Skeletal muscle tissue (tissue), 4 donors: Measurements from ENCODE around the gene TPST2. TPM values are rescaled to one million over a fixed set of nuclear protein-coding genes. Genes with fewer than 3 reads are reported as not detected.

Experiments used
- H3K27ac ChIP-seq: one replicate; pipeline ENCODE4 v1.7.0; 2013; ENCODE audit warnings: mild to moderate bottlenecking, low read depth, low read length, inconsistent platforms
- H3K27me3 ChIP-seq, 3 donors: one replicate each; pipeline ENCODE4 v1.7.0; 2013; ENCODE audit warnings: low read length in 3 of 3; ENCODE audit not compliant: control insufficient read depth in 3 of 3, insufficient read depth in 3 of 3
- H3K36me3 ChIP-seq, 3 donors: one replicate each; pipeline ENCODE4 v1.7.0; 2013; ENCODE audit warnings: low read length in 3 of 3; ENCODE audit not compliant: control insufficient read depth in 3 of 3, insufficient read depth in 3 of 3
- H3K4me1 ChIP-seq, 3 donors: one replicate each; pipeline ENCODE4 v1.7.0; 2013; ENCODE audit warnings: low read length in 3 of 3, mild to moderate bottlenecking in 3 of 3; ENCODE audit not compliant: control insufficient read depth in 3 of 3, insufficient read depth in 3 of 3
- H3K4me3 ChIP-seq, 3 donors: one replicate each; pipeline ENCODE4 v1.7.0; 2013; ENCODE audit warnings: low read length in 3 of 3
- H3K9ac ChIP-seq, 3 donors: one replicate each; pipeline ENCODE4 v1.7.0; 2013; ENCODE audit warnings: low read length in 3 of 3, mild to moderate bottlenecking in 3 of 3, moderate library complexity in 2 of 3, low read depth in 1 of 3
- H3K9me3 ChIP-seq, 3 donors: one replicate each; pipeline ENCODE4 v1.7.0; 2013; ENCODE audit warnings: low read length in 3 of 3; ENCODE audit not compliant: control insufficient read depth in 3 of 3
- total RNA-seq: library from RNA; depleted of rRNA; stranded (reverse); fragments of >200 nt; gene quantifications from one replicate; pipeline ENCODE4 v1.2.3, GENCODE V29; 2014
- donor health status: Osteomylitis.

Gene TPST2
- total RNA-seq, 1 donor from 2014 or later, result 6.8 TPM

DNA sequence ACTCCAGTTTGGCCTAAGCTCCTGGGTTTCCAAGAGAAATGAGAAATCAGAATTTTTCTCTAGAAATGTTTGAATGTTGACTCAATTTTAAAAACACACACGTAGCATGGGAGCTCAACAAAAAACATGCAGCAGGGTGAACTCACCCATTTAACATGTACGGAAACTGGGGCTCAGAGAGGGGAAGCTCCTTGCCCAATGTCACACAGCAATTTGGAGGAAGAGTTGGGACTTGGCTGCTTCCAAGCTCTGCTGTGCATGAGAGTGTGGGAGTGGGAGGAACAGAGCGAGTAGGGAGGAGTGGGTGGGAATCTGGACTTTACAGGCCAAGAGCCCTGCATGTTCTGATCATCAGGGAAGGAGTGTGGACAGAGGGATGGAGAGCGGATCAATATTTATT lies 5.9 kb downstream of the TPST2 start:
- Histone ChIP-seq H3K27me3 (no peaks in the 10 kb centered on the region), H3K4me3 (no peak overlapping the region), H3K27ac (no peak overlapping the region), H3K4me1 (peaks cover 21 to 36% (median 36%) of the 10 kb centered on the region in 3 donors), H3K36me3 (peaks cover 6 to 13% (median 8%) of the 10 kb centered on the region in 3 donors), H3K9me3 (no peaks in the 10 kb centered on the region), H3K9ac (no peak overlapping the region)

DNA sequence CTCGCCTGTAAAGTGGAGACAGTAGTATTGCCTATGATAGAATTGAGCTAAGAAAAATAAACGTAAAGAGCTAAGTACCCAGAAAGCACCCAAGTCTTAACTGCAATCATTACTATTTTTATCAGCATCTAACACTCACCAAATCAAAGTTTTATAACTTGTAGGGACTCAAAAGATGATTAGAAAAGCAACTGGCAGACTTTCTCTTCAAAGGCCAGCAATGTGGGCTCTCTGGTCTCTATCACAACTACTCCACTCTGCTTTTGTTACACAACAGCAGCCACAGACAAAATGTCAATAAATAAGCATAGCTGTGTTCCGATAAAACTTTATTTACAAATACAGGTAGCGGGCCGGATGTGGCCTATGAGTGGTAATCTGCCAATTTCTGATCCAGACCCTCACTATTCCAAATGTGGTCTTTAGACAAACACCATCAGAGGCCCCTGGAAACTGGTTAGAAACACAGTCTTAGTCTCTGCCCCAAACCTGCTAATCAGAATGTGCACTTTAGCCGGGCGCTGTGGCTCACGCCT lies 8.2 kb downstream of the TPST2 start:
- Histone ChIP-seq H3K9me3 (no peaks in the 10 kb centered on the region), H3K27ac (no peak overlapping the region), H3K4me3 (no peak overlapping the region), H3K36me3 (peaks cover 4 to 13% (median 8%) of the 10 kb centered on the region in 3 donors), H3K9ac (no peak overlapping the region), H3K4me1 (peaks cover 14 to 27% (median 25%) of the 10 kb centered on the region in 3 donors), H3K27me3 (no peaks in the 10 kb centered on the region)

DNA sequence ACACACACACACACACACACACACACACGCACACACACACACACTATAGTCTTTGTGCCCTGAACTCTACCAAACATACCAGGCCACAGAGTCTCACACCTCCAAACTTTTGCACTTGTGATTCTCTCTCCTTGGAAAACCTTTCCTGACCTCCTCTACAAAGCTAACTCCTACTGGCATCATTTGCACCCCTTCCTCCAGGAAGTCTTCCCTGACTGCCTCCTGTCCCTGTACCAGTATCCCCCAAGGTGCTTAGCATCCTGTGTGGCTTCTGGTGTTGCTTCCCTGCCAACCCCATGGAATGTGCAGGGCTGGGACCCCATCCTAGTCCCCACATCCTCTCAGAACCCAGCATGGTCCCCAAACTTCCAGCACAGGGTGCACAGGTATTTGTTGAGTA lies 8.9 kb downstream of the TPST2 start:
- Histone ChIP-seq H3K27ac (no peak overlapping the region), H3K4me3 (no peak overlapping the region), H3K27me3 (no peaks in the 10 kb centered on the region), H3K9ac (peak overlapping the region in 1 of 3 donors; percentile 11), H3K9me3 (no peaks in the 10 kb centered on the region), H3K4me1 (peaks cover 16 to 30% (median 26%) of the 10 kb centered on the region in 3 donors), H3K36me3 (peaks cover 4 to 13% (median 8%) of the 10 kb centered on the region in 3 donors)

DNA sequence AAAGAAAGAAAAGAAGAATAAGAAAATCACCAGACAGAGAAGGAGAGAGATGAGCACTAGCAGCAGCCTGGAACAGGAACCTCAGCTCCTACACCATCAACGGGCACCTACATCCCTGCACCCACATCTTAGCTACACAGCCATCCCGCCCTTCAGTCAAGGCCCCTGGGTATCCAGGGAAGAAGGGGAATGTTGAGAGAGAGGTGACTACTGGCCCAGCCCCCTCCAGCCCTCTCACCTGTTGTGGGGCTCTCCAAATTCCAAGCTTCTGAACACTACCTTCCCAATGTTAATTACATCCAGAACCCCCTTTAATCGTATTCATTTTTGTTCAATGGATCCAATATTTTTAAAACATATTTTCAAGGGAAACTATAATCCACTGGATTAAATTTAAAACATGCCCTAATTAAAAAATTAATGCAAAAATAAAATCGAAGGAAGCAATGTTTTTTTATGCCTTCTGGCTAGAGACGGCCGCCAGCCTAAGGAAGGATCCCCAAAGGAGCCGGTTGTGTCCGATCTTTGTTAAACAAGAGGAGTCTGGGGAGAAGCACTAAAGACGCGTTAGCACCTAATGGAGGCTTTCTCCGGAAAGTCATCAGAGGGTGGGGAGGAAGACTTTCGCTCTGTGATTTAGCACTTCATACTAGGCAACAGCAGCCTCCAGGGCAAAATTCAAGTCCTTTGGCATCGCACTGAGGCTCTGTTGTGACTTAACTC lies 9.5 kb downstream of the TPST2 start:
- no peak overlapping the region for H3K27ac ChIP-seq

DNA sequence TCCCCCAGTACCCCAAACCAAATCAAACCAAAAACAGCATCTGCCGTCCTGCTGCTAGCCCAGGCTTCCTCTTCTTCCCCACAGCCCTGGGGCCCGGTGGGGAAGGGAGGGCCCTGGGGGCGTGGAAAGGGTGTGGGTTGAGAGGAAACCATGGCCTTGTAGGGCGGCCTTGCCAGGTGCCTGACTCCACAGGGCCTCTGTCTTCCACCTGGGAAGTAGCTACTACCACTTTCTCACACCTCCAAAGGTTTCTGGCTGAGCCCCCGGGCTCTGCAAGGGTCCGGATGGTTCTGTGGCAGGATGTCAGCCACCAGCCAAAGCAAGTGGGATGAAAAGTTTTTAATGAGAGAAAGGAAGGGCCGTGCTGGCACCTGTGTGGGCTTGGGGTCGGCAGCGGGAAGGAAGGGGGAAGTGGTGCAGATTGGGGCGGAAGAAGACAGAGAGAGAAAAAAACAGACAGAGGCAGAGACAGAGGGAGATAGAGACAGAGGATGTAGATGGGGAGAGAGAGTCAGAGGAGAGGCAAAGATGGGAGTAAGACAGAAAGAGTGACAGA lies 10.5 kb downstream of the TPST2 start:
- H3K4me3 ChIP-seq, result no peak overlapping the region
- no peak overlapping the region for H3K27ac ChIP-seq
- peaks cover 4 to 13% (median 8%) of the 10 kb centered on the region in 3 donors for H3K36me3 ChIP-seq
- H3K4me1 ChIP-seq, result peaks cover 7 to 29% (median 24%) of the 10 kb centered on the region in 3 donors
- H3K9ac ChIP-seq, result no peak overlapping the region
- no peaks in the 10 kb centered on the region for H3K9me3 ChIP-seq
- H3K27me3 ChIP-seq, result no peaks in the 10 kb centered on the region

More for the DNA sequence above, 9.5 kb downstream of the TPST2 start:
- Histone ChIP-seq H3K4me1 (peaks cover 16 to 32% (median 26%) of the 10 kb centered on the region in 3 donors), H3K27me3 (no peaks in the 10 kb centered on the region), H3K36me3 (peaks cover 4 to 13% (median 8%) of the 10 kb centered on the region in 3 donors), H3K9ac (no peak overlapping the region), H3K4me3 (no peak overlapping the region), H3K9me3 (no peaks in the 10 kb centered on the region)

DNA sequence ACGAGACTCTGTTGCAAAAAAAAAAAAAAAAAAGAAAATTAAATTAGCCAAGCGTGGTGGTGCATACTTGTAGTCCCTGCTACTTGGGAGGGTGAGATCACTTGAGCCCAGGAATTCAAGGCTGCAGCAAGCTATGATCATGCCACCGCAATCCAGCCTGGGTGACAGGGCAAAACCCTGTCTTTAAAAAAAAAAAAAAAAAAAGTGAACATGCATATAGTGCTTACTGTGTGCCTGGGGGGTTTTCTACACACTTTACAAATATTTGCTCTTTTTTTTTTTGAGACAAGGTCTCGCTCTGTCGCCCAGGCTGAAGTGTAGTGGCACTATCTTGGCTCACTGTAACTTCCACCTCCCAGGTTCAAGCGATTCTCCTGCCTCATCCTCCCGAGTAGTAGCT lies 12.9 kb downstream of the TPST2 start:
- Histone ChIP-seq H3K4me3 (no peak overlapping the region), H3K4me1 (peaks cover 13 to 32% (median 26%) of the 10 kb centered on the region in 3 donors)

DNA sequence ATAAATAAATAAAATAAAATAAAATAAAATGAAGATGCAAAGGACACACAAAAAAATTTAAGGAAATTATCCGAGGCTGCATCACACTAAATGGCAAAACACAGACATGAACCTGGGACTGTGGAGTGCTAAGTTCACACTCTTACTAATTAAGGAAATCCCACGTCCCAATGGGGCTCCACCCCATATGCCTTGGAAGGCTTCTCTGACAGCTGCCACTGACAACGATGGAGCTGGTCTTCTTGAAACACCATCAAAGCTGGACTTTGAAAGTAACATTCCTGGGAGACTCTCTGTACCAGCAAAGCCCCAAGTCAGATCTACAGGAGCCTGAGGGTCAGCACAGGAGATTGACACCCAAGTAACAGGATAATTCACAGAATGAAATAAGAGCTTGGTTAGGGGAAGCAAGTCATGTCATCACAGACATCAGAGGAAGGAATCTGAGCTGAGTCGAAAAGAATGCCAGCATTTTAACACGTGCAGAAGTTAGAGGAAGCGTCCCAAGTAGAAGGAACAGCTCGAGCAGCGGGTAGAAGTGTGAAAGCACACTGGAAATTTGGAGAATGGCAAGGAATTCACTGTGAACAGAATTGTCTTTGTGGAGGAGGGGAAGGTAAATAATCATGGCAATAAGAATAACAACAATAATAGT lies 13.8 kb downstream of the TPST2 start:
- Histone ChIP-seq H3K9me3 (no peaks in the 10 kb centered on the region), H3K27ac (peak overlapping the region; percentile 14), H3K36me3 (peaks cover 0 to 2% (median 1%) of the 10 kb centered on the region in 3 donors), H3K4me3 (no peak overlapping the region), H3K4me1 (peaks cover 13 to 35% (median 34%) of the 10 kb centered on the region in 3 donors), H3K9ac (peak overlapping the region in 1 of 3 donors; percentile 34), H3K27me3 (no peaks in the 10 kb centered on the region)

More for the DNA sequence above, 12.9 kb downstream of the TPST2 start:
- H3K9ac ChIP-seq, result no peak overlapping the region
- no peaks in the 10 kb centered on the region for H3K9me3 ChIP-seq
- no peaks in the 10 kb centered on the region for H3K27me3 ChIP-seq
- H3K36me3 ChIP-seq, result peaks cover 4 to 7% (median 4%) of the 10 kb centered on the region in 3 donors
- H3K27ac ChIP-seq, result no peak overlapping the region

DNA sequence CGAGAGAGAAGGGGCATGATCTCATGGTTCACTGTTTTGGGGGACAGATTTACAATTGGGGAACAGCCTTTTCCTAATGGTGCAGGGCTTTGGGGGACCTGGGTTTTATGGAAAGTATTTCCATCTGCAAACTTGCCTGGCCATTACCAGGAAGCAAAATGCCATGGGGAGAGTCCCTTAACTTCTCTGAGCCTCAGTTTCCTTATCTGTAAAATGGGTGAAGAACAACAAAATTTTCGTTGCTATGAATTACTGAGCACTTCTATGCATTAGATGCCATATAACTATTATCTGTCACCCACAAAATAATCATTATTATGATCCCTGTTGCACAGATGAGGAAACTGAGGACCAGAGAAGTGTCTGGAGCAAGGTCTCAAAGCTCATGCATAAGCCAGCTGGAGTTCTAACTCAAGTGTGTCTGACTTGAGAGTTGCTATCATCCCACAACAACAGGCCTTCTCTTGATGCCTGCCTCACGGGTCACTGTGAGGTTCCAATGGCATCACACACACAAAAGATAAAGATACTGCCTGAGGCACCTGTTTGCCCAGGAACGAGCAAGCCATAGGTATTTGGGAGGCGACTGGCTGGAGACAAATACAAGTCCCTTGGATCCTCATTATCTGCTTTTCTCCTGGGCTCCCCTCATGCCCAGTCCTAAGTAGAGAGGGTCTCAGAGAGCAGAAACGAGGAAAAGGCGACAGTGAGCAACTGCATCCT lies 15.8 kb downstream of the TPST2 start:
- Histone ChIP-seq H3K27ac (peak overlapping the region; percentile 31), H3K4me3 (no peak overlapping the region), H3K4me1 (peaks cover 17 to 34% (median 29%) of the 10 kb centered on the region in 3 donors), H3K9ac (peak overlapping the region in 1 of 3 donors; percentile 35), H3K9me3 (no peaks in the 10 kb centered on the region), H3K36me3 (no peaks in the 10 kb centered on the region), H3K27me3 (no peaks in the 10 kb centered on the region)

DNA sequence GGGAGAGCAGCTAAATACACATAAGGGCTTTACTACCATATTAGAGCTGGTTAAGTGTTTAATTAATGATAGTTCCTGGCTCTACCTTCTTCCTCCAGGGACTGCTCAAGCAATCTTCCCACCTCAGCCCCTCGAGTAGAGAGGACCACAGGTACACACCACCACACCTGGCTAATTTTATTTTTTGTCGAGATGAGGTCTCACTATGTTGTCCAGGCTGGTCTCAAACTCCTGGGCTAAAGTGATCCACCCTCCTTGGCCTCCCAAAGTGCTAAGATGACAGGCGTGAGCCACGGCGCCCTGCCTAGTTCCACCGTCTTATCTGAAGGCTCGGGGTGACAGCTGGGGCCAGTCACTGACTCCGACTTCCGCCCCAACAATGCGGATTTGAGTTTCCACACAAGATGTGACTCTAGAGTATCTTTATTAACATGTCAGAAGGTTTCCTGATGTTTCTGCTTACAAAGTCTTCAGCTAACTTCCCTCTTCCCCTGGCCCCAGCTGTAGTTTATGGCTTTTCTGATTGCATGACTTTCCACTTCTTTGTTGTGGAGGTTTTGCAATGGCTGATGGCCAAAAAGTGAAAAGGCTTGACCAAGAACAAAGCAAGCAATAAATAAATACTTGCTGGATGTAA lies 16.8 kb downstream of the TPST2 start:
- peak overlapping the region; percentile 49 for H3K27ac ChIP-seq
- peak overlapping the region in 1 of 3 donors; percentile 4 for H3K9ac ChIP-seq
- H3K36me3 ChIP-seq, result no peaks in the 10 kb centered on the region
- peaks cover 22 to 38% (median 31%) of the 10 kb centered on the region in 3 donors for H3K4me1 ChIP-seq
- H3K9me3 ChIP-seq, result no peaks in the 10 kb centered on the region
- H3K4me3 ChIP-seq, result no peak overlapping the region
- H3K27me3 ChIP-seq, result no peaks in the 10 kb centered on the region
